Stomach smooth muscle (tissue), 2 donors: ENCODE results near the gene GPRASP2.
A peak's percentile ranks its signal among the peaks of the same experiment; 100 is the strongest.

ENCODE experiments used
- H3K27ac ChIP-seq: one replicate; pipeline ENCODE4 v1.7.0; 2013; ENCODE audit warnings: mild to moderate bottlenecking, low read length, inconsistent platforms
- H3K27me3 ChIP-seq, 2 donors: one replicate each; pipeline ENCODE4 v1.7.0; 2013; ENCODE audit warnings: low read length in 2 of 2; ENCODE audit not compliant: insufficient read depth in 2 of 2, control insufficient read depth in 1 of 2
- H3K36me3 ChIP-seq, 2 donors: one replicate each; pipeline ENCODE4 v1.7.0; 2013; ENCODE audit warnings: low read length in 2 of 2; ENCODE audit not compliant: control insufficient read depth in 2 of 2, insufficient read depth in 2 of 2
- H3K4me1 ChIP-seq: one replicate; pipeline ENCODE4 v1.7.0; 2013; ENCODE audit warnings: low read length; ENCODE audit not compliant: control insufficient read depth, insufficient read depth
- H3K4me3 ChIP-seq, 2 donors: one replicate each; pipeline ENCODE4 v1.7.0; 2013; ENCODE audit warnings: low read length in 2 of 2
- H3K9ac ChIP-seq, 2 donors: one replicate each; pipeline ENCODE4 v1.7.0; 2013; ENCODE audit warnings: low read length in 2 of 2, mild to moderate bottlenecking in 1 of 2
- H3K9me3 ChIP-seq, 2 donors: one replicate each; pipeline ENCODE4 v1.7.0; 2013; ENCODE audit warnings: low read length in 2 of 2; ENCODE audit not compliant: control insufficient read depth in 2 of 2
- donor health status: healthy.
- donor health status: Pancreatic carcinoma.

The GPRASP2 gene

DNA sequence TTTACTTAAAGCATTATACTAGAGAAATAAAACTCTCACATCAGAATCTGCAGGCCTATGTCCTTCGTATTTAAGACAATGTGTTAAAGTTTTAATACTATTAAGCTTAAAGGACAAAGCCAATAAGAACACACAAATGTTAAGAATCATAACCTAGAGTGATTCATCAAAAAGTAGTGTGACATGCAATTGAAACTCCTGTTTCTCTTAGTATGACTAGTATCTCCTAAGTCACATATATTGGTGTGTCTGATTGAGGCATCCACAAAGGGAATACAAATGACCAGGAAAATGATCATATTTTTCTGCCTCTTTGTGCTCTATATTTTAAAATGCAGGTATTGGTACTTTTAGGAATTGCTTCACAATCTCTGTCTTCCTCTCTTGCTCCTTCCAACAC lies 32.1 kb downstream of the GPRASP2 start:
- H3K27me3 ChIP-seq: peaks cover 0 to 9% of the 10 kb centered on the region in 2 donors
- no peaks in the 10 kb centered on the region for H3K36me3 ChIP-seq
- no peaks in the 10 kb centered on the region for H3K9me3 ChIP-seq
- no peak overlapping the region for H3K9ac ChIP-seq
- H3K4me3 ChIP-seq: no peak overlapping the region
- peaks cover 3% of the 10 kb centered on the region for H3K4me1 ChIP-seq
- H3K27ac ChIP-seq: no peak overlapping the region

DNA sequence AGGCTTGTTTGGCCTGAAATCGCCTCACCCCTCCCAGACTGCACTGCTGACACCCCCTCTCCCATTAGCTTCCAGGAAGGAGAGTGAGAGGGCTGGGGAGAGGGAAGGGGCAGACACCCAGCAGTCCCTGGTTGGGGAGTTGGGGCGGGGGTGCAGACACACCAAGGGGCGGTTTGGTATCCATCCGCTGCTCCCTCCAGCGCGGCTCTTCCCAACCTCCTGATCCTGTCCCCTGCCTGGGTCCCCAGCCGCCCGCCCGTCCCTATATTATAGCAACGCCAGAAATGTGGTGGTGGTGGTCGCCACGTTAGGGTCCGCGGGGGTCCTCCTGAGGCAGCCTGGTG lies 33.2 kb downstream of the GPRASP2 start:
- Histone ChIP-seq H3K9ac (no peak overlapping the region), H3K4me1 (peaks cover 3% of the 10 kb centered on the region), H3K27ac (no peak overlapping the region), H3K4me3 (peak overlapping the region; percentile 65 to 76), H3K9me3 (no peaks in the 10 kb centered on the region), H3K27me3 (peaks cover 0 to 6% of the 10 kb centered on the region in 2 donors), H3K36me3 (no peaks in the 10 kb centered on the region)

DNA sequence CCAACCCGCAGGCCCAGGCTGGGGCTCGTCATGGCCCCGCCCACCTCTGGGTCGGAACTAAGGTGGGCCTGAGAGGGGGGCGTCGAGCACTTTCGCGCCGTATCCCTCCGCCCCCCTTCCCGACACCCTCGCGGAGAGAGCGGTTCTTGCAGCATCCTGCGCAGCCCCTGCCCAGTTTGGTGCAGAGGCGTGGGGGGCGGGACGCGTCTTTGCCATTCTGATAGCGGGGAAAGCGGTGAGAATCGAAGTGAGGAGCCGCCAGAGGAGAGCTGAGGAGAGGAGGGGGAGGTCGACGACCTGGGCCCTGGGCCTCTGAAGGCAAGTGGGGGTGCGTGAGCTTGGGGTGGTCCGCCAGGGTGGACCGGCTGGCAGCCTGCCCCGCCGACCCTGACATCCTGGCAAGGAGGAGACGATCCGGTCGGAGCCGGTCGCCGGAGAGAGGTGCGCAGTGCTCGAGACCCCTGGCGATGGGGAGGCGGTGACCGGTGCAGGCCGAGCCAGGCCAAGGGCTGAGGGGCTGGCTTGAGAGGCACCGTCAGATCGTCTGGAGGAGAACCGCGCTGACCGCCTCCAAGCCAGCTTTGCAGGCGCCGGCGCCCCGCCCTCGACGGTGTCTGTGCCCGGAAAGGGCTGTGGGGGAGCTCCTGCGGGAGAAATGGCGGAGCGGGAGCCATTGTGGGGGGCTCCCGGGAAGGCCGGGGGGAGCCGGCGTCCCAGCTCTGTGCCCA lies 33.8 kb downstream of the GPRASP2 start:
- no peaks in the 10 kb centered on the region for H3K9me3 ChIP-seq
- peaks cover 3% of the 10 kb centered on the region for H3K4me1 ChIP-seq
- H3K27ac ChIP-seq: no peak overlapping the region
- peak overlapping the region; percentile 65 to 76 for H3K4me3 ChIP-seq
- peak overlapping the region; percentile 38 to 42 for H3K9ac ChIP-seq
- H3K27me3 ChIP-seq: peaks cover 0 to 6% of the 10 kb centered on the region in 2 donors
- H3K36me3 ChIP-seq: no peaks in the 10 kb centered on the region

DNA sequence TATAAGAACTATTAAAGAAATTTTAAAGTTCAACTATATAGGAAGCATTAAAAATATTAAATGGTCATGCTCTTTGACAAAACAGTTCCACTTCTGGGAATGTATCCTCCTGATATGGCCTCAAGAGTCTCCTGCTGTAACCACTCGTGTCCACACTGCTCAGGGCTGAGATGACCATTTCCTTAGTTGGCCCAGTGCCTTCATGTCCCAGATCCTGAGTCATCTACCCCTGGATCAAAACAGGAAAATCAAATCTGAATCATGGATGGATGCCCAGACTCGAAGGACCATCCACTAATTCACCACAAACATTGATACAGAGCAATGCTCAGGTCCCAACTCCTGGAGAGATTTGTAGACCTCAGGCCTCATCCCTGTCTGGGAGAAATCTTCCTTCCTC lies 53.0 kb downstream of the GPRASP2 start:
- no peaks in the 10 kb centered on the region for H3K9me3 ChIP-seq
- peak overlapping the region; percentile 6 for H3K27ac ChIP-seq
- H3K27me3 ChIP-seq: peaks cover 0 to 10% of the 10 kb centered on the region in 2 donors
- H3K36me3 ChIP-seq: no peaks in the 10 kb centered on the region
- peaks cover 10% of the 10 kb centered on the region for H3K4me1 ChIP-seq
- no peak overlapping the region for H3K4me3 ChIP-seq
- no peak overlapping the region for H3K9ac ChIP-seq

DNA sequence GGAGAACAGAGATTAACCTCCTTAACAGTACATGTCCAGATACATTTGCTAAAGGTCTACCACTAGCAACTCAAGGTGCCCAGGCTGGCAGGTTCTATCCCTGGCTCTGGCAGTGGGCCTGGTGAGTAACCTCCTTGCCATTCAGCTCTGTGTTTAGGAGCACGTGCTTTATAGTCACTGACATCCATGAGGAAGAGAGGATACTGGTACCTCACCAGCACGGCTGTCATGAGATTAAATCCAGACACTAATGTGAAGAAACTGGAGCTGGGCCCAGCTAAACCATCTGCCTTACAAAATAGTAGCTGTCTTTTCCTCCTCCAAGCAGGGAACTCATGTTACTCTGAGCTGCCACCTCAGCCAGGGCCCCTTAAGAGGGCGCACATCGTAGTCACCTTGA lies 53.6 kb downstream of the GPRASP2 start:
- Histone ChIP-seq H3K27me3 (peaks cover 0 to 10% of the 10 kb centered on the region in 2 donors), H3K27ac (peak overlapping the region; percentile 6), H3K36me3 (no peaks in the 10 kb centered on the region), H3K9me3 (no peaks in the 10 kb centered on the region), H3K9ac (no peak overlapping the region), H3K4me3 (no peak overlapping the region), H3K4me1 (peaks cover 10% of the 10 kb centered on the region)

DNA sequence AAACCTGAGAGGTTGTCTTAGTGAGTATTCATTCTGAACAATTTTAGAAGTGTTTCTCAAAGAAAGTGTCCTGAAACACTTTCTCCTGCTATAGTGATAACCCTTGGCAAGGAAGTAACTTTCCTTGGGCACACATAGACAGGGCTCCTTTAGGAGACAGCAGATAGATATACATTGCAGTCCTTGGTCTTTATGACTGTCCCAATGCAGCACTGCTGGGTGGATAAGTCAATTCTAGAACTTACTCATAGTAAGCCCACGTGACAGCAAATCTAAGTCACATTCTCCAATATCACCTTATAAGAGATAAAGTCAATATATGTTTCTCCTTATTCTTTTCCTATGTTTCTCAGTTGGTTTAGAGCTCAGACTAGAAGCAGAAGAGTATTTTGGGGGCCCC lies 55.0 kb downstream of the GPRASP2 start:
- Histone ChIP-seq H3K36me3 (no peaks in the 10 kb centered on the region), H3K27me3 (peaks cover 0 to 11% of the 10 kb centered on the region in 2 donors), H3K4me1 (peaks cover 10% of the 10 kb centered on the region), H3K27ac (no peak overlapping the region), H3K4me3 (no peak overlapping the region), H3K9me3 (no peaks in the 10 kb centered on the region), H3K9ac (no peak overlapping the region)
